Measurements from ENCODE around the gene TSHZ2.

Gene TSHZ2

GRCh38 chr20:53053595-53053994 lies 81.4 kb downstream of the TSHZ2 start:
- H3K4me3 ChIP-seq (ENCODE audit: low read depth, low read length): no peak overlapping the region
- DNase-seq (ENCODE audit: low read depth): no peak
- no peak for TF ChIP-seq CTCF (conservative IDR thresholded peaks at IDR 0.05; ENCODE audit: low read depth, low read length)

DNA sequence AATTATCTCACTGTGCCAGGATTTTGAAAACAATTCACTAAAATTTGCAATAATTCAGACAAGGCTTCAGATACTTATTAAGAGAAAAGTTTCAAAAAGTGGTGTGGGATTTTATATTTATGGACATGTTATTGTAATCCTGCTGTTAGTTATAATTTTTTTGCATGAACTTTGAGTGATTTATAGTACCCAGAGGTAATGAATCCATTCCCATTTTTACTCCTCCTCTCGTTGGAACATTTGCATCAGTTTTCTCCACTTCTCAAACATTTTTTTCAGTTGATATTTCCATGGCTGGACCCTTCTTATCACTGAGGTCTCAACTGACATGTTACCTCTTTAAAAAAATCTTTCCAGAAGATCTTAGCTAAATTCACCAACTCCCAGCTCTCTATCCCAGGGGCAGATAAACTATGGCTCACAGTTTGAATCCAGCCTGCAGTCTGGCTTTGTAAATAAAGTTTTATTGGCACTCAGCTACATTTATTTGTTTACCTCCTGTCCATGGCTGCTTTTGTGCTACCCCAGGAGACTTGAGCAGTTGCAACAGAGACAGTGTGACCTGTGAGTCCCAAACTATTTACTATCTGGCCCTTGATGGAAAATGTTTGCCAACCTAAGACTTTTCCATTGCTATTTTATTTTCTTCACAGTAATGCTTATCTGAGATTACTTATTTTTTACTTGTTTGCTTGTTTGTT lies 83.4 kb downstream of the TSHZ2 start:
- DNase-seq (ENCODE audit: low read depth): no peak
- no peak overlapping the region for H3K4me3 ChIP-seq (ENCODE audit: low read depth, low read length)
- no peak for TF ChIP-seq CTCF (conservative IDR thresholded peaks at IDR 0.05; ENCODE audit: low read depth, low read length)

- no peak for TF ChIP-seq CTCF (conservative IDR thresholded peaks at IDR 0.05; ENCODE audit: low read depth, low read length)
- DNase-seq (ENCODE audit: low read depth): no peak
- no peak overlapping the region for H3K4me3 ChIP-seq (ENCODE audit: low read depth, low read length)
Observed at GRCh38 chr20:53057579-53057978, 85.4 kb downstream of the TSHZ2 start.

- no peak overlapping the region for H3K4me3 ChIP-seq (ENCODE audit: low read depth, low read length)
- TF ChIP-seq CTCF (conservative IDR thresholded peaks at IDR 0.05; ENCODE audit: low read depth, low read length): no peak
- no peak for DNase-seq (ENCODE audit: low read depth)
Observed at GRCh38 chr20:53059848-53060247, 87.7 kb downstream of the TSHZ2 start.

- no peak for DNase-seq (ENCODE audit: low read depth)
- TF ChIP-seq CTCF (conservative IDR thresholded peaks at IDR 0.05; ENCODE audit: low read depth, low read length): no peak
- no peak overlapping the region for H3K4me3 ChIP-seq (ENCODE audit: low read depth, low read length)
Observed at GRCh38 chr20:53061192-53062108, 89.3 kb downstream of the TSHZ2 start.

GRCh38 chr20:53064935-53065334 lies 92.8 kb downstream of the TSHZ2 start:
- no peak for DNase-seq (ENCODE audit: low read depth)
- no peak for TF ChIP-seq CTCF (conservative IDR thresholded peaks at IDR 0.05; ENCODE audit: low read depth, low read length)
- H3K4me3 ChIP-seq (ENCODE audit: low read depth, low read length): no peak overlapping the region
